GM12892 (cell line): Measurements from ENCODE around the gene MRPL24.
"Not testable (repeated sequence)": the region's sequence is repeated elsewhere in the genome, so short reads cannot be mapped to it uniquely, and the experiment has no call there.

Experiments used
- DNase-seq: peaks from one replicate; pipeline ENCODE4 v3.0.0; 2011; ENCODE audit not compliant: insufficient read length
- FAIRE-seq: peaks from 2 replicates; lab custom pipeline; 2011; peaks lifted over from hg19 to GRCh38; lab: Jason Lieb, UNC
- POLR2A ChIP-seq: IDR thresholded peaks from 2 replicates; pipeline ENCODE4 v1.6.1; 2011; ENCODE audit warnings: low read depth, low read length, control low read depth
- POLR2AphosphoS5 ChIP-seq: IDR thresholded peaks from 2 replicates; pipeline ENCODE4 v1.6.1; 2011; ENCODE audit warnings: low read depth, low read length, control low read depth
- TAF1 ChIP-seq: IDR thresholded peaks from 2 replicates; pipeline ENCODE4 v1.6.1; 2011; ENCODE audit warnings: low read depth, mild to moderate bottlenecking, control low read depth, low read length, borderline replicate concordance

Gene MRPL24

DNA sequence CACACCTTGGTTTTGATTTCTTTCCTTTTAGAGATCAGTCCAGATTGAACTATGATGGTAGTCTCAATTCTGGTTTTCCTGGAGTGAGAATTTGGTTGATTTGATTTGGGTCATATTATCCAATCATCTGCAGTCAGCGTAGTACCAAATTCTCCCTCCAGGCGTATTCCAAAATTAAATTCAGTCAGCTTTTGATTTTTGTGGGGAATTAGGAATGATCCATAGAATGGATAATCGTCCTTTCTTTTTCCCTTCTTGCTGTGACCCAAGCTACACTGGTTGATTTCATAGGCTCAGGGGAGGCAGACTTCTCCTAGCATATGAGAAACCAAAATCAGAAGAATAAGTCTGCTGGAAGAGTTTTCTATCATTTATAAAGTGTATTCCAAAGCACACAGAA lies 31.3 kb upstream of the MRPL24 start:
- DNase-seq, result no peak
- TF ChIP-seq TAF1 (no peak), POLR2AphosphoS5 (no peak)
- no peak for FAIRE-seq

DNA sequence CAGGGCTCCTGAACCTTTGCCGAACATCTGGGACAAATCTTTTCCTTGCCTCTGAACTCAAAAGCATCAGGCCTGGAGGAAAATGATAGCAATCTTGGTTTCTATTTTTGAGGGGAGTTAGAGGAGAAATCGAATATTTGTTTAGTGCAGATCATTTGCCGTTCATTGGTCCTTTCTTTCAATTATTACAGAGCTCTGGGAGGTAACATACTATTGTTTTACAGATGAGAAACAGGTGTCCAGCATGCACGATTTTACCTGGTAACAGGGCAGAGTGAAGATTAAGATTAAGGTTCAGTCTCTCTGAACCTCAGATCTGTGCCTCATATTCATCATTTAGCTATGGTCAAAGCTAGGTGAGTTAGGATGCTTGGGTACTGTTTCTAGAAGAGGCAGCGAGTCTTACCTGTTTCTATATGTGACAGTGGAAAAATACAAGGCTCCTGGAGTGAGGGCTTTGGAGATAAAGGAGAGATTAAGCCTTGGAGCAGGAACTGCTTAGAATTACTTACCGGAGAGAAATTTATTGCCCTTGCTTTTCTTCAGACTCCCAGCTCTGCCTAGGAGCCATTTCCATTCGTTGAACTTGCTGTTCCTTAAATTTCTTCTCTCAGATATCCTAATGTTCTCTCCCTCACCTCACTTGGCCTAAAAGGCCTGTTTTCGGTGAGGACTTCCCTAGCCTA lies 27.9 kb upstream of the MRPL24 start:
- FAIRE-seq (no peak), DNase-seq (no peak)
- TF ChIP-seq POLR2AphosphoS5 (no peak), TAF1 (no peak), POLR2A (no peak)

GRCh38 chr1:156767879-156768604 lies 27.2 kb upstream of the MRPL24 start:
- peak; percentile 9 for FAIRE-seq
- TF ChIP-seq TAF1, result no peak
- 0 out of 2 replicates have a peak, but pooled peaks have one; percentile 12 for TF ChIP-seq POLR2A
- no peak for TF ChIP-seq POLR2AphosphoS5
- no peak for DNase-seq

DNA sequence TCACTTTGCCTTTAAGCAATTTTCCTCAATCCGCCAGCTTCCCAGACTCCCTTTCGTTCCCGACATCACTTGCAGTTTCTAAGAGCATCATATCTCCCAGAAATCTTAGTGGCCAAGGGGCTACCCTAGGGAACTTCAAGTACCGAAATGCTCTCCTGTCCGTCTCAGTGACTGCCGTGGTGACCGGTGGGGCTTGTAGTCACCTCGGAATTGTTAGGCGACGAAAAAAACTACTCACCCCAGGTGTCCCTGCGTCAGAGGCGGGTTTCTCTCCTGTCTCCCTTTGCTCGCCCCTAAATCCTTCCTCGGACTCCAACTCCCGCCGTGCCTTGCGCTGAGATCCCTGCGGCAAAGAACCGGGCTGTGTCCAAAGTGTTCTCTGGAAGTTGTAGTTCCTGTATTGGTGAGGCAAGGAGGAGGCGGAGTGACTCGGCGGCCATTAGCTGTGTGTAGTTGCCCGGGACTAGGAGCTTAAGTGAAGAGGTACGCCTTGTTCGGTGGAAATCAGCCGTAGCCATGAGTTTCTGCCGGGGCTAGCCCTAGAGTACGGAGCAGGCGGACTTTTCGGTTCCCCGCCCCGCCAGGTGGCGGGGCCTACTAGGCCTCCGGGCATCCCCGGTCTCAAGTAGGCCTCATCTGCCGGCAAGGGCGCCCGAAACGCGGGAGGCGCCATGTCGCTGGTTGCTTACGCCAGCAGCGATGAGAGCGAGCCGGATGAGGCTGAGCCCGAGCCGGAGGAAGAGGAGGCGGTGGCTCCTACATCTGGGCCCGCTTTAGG lies 26.4 kb upstream of the MRPL24 start, which contains the start of gene PRCC:
Gene PRCC (plus strand): TSS at position 435 of the 778 bp plus-strand sequence. CDS start 237 bp downstream, at position 672.
- peak; percentile 78 for DNase-seq
- TF ChIP-seq POLR2AphosphoS5 (peak; percentile 81), POLR2A (peak; percentile 45), TAF1 (peak; percentile 78)
- peak; percentile 94 for FAIRE-seq

- FAIRE-seq (no peak), DNase-seq (no peak)
- TF ChIP-seq POLR2A (no peak; the same call in 1 of the 2 replicates), POLR2AphosphoS5 (no peak), TAF1 (no peak)
Observed at GRCh38 chr1:156766298-156767100, 25.6 kb upstream of the MRPL24 start.

DNA sequence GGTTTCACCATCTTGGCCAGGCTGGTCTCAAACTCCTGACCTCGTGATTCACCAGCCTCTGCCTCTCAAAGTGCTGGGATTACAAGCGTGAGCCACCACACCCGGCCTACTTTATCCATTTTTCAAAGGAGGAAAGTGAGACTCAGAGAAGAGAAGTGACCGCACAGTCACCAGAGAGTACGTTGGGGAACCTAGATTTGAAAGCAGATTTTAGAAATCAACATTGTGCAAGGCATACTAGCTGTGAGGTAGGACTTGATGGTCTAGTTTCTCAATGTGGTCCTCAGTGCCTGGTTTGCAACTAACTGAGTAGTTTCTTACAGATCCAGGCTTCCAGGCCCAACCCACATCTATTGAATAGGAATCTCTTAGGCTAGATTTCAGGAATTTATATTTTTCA lies 24.8 kb upstream of the MRPL24 start:
- FAIRE-seq, result no peak
- TF ChIP-seq TAF1, result no peak
- TF ChIP-seq POLR2AphosphoS5, result no peak
- no peak for TF ChIP-seq POLR2A
- no peak for DNase-seq

- FAIRE-seq, result not testable (repeated sequence)
Observed at GRCh38 chr1:156765136-156765535, 24.2 kb upstream of the MRPL24 start.

DNA sequence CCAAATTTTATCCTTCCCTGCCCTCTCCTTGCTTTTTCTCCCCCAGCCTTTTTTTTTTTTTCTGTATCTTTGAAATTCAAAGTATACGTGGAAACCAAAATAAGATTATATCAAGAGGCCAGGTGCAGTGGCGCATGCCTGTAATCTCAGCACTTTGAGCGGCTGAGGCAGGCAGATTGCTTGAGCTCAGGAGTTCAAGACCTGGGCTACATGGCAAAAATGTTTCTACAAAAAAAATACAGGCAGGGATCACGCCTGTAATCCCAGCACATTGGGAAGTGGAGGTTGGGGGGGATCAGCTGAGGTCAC lies 19.9 kb upstream of the MRPL24 start:
- no peak for TF ChIP-seq POLR2A
- TF ChIP-seq TAF1, result no peak
- no peak for TF ChIP-seq POLR2AphosphoS5
- FAIRE-seq, result no peak
- DNase-seq, result no peak

More at GRCh38 chr1:156765136-156765535, 24.2 kb upstream of the MRPL24 start:
- DNase-seq, result not testable (repeated sequence)

GRCh38 chr1:156760092-156760795 lies 19.4 kb upstream of the MRPL24 start:
- DNase-seq (no peak), FAIRE-seq (no peak)

DNA sequence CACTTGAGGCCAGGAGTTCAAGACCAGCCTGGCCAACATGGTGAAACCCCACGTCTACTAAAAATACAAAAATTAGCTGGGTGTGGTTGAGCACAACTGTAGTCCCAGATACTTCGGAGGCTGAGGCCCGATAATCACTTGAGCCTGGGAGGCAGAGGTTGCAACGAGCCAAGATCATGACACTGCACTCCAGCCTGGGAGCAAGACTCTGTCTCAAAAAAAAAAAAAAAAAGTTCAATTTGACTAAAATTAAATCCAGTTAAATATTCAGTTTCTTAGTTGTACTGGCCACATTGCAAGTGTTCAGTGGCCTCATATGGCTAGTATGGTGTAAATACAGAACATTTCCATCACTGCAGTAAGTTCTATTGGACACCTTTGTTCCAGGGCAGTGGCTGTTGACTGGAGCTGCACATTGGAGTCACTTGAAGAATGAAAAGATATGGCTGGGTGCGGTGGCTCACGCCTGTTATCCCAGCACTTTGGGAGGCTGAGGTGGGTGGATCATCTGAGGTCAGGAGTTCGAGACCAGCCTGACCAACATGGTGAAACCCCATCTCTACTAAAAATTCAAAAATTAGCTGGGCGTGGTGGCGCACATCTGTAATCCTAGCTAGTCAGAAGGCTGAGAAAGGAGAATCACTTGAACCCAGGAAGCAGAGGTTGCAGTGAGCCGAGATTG lies 16.8 kb upstream of the MRPL24 start:
- not testable (repeated sequence) for DNase-seq, FAIRE-seq

More at GRCh38 chr1:156760092-156760795, 19.4 kb upstream of the MRPL24 start:
- TF ChIP-seq TAF1 (no peak), POLR2A (no peak)
